Measurements from ENCODE around the gene SLIT3. TPM values are rescaled to one million over a fixed set of nuclear protein-coding genes. Genes with fewer than 3 reads are reported as not detected.
A peak's percentile ranks its signal among the peaks of the same experiment; 100 is the strongest.

SLIT3 gene
- total RNA-seq, 6 experiments from 2014 or later, result 0.31 to 1.2 (median 0.65) TPM

DNA sequence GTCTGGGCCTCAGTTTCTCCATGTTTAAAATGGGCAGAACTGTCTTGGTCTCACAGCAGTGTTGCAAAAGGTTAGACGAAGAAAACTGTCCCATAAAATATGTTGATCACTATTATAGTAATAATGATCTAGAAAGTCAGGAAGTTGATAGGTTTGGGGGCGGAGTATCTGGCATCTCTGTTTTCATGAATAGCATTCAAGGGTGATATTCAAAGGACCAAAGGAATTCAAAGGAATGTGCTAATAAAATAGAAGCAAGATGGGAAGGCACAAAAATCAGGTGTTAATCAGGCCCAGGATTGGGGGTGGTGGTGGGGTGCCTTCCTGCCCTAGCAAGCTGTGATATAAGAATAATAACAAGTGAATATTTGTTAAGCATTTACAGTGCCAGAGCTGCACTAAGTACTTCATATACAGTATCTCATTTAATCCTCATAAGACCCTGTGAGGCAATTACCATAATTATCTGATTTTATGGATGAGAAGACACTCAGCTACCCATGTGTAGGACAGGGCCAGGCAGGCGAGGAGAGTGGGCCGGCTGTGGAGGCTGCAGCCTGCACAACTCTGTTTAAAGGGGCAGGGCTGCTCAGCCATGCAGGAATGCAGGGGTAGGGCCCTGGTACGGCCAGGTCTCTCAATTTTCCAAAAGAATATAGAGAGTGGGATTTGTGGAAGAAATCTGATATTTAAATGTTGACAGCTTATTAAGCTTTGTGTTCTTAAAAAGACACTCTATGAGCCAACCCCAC, 579.8 kb downstream of the SLIT3 start:
- ATAC-seq (no peak), DNase-seq (no peak)
- no peak for TF ChIP-seq POLR2A (IDR thresholded peaks at IDR 0.05)
- TF ChIP-seq, protein P1, sequence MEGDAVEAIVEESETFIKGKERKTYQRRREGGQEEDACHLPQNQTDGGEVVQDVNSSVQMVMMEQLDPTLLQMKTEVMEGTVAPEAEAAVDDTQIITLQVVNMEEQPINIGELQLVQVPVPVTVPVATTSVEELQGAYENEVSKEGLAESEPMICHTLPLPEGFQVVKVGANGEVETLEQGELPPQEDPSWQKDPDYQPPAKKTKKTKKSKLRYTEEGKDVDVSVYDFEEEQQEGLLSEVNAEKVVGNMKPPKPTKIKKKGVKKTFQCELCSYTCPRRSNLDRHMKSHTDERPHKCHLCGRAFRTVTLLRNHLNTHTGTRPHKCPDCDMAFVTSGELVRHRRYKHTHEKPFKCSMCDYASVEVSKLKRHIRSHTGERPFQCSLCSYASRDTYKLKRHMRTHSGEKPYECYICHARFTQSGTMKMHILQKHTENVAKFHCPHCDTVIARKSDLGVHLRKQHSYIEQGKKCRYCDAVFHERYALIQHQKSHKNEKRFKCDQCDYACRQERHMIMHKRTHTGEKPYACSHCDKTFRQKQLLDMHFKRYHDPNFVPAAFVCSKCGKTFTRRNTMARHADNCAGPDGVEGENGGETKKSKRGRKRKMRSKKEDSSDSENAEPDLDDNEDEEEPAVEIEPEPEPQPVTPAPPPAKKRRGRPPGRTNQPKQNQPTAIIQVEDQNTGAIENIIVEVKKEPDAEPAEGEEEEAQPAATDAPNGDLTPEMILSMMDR (IDR thresholded peaks at IDR 0.05), result no peak
- Histone ChIP-seq H3K36me3 (no peaks in the 10 kb centered on the region), H3K4me1 (no peaks in the 10 kb centered on the region), H3K27ac (no peak overlapping the region), H3K27me3 (no peaks in the 10 kb centered on the region), H3K4me3 (no peak overlapping the region), H3K9me3 (no peaks in the 10 kb centered on the region)
- intact Hi-C loops (cut with DNase I), result no loop called here
- WGBS (ENCODE audit: insufficient coverage, low coverage, low lambda C conversion rate, missing lambda C conversion rate), result 86% methylated on average over 3 of the region's 5 CpGs

DNA sequence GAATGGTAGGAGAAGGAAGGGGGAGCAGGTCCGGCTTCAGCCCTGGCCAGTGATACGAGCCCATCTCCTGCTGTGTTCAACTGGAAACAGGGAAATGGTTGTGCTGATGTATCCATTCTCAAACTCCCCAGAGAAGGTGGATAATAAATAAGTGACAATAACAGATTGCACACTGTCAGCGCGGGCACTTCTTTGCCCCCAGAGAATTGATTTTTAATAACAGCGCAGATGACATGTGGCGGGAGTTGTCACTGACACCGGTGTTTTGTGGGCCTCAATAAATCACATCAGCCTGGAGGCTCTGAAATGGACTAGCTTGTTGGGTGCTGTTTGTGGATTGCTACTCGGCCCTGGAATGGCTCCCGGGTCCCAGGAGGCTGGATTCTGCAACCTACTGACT, 580.4 kb downstream of the SLIT3 start:
- TF ChIP-seq, protein P1 (IDR thresholded peaks at IDR 0.05), result no peak
- TF ChIP-seq POLR2A (IDR thresholded peaks at IDR 0.05), result no peak
- H3K9me3 ChIP-seq, result no peaks in the 10 kb centered on the region
- H3K4me1 ChIP-seq, result no peaks in the 10 kb centered on the region
- H3K27me3 ChIP-seq, result no peaks in the 10 kb centered on the region
- H3K4me3 ChIP-seq, result no peak overlapping the region
- intact Hi-C loops (cut with DNase I), result no loop called here
- no peak for ATAC-seq
- H3K27ac ChIP-seq, result no peak overlapping the region
- no peaks in the 10 kb centered on the region for H3K36me3 ChIP-seq
- no peak for DNase-seq
- WGBS (ENCODE audit: insufficient coverage, low coverage, low lambda C conversion rate, missing lambda C conversion rate), result 71% methylated on average over 2 of the region's 9 CpGs

DNA sequence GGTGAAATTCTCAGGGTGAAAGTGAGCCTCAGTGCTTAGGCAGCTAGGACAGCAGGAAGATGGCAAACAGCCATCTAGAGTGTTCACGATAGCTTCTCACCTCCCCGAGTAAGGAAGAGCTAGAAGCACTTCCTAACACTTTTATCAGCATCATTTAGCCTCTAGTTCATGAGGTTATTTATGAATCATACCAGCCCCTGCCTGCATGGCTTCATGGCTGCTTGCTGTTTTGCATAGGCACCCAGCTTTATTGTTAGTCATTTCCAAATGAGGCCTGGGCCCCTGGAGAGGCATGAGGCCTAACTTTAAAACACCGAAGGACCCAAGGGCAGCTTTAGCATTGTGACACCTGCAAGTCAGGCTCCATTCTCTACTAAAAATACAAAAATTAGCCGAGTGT, 586.9 kb downstream of the SLIT3 start:
- 66% methylated on average over 4 of the region's 4 CpGs for WGBS (ENCODE audit: insufficient coverage, low coverage, low lambda C conversion rate, missing lambda C conversion rate)
- ATAC-seq (no peak), DNase-seq (peak in 1 of 3 donors; percentile 15)
- H3K9me3 ChIP-seq, result no peaks in the 10 kb centered on the region
- intact Hi-C loops (cut with DNase I), result no loop called here
- H3K4me3 ChIP-seq, result no peak overlapping the region
- no peak for TF ChIP-seq POLR2A (IDR thresholded peaks at IDR 0.05)
- TF ChIP-seq, protein P1 (IDR thresholded peaks at IDR 0.05), result no peak
- no peaks in the 10 kb centered on the region for H3K36me3 ChIP-seq
- H3K27ac ChIP-seq, result no peak overlapping the region
- no peaks in the 10 kb centered on the region for H3K4me1 ChIP-seq
- H3K27me3 ChIP-seq, result no peaks in the 10 kb centered on the region

DNA sequence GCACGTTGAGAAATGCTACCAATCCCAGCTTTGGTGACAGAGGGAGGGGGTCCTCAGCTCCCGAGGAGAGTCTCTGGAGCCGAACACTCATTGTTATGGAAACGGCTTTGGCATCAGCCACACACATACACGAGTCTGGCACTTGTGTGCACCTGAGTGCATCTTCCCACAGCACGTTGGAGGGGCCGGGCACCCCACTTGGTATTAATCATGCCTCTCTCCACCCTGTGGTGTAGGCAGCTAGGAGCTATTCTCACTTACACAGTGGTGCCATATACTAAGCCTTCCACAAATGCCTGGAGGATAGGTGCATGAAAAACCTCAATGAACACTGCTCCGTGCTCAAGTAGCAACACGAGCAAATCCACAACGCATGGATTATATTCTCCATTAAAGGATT, 587.9 kb downstream of the SLIT3 start:
- Histone ChIP-seq H3K27ac (no peak overlapping the region), H3K36me3 (no peaks in the 10 kb centered on the region), H3K9me3 (no peaks in the 10 kb centered on the region), H3K4me3 (no peak overlapping the region), H3K27me3 (no peaks in the 10 kb centered on the region), H3K4me1 (no peaks in the 10 kb centered on the region)
- TF ChIP-seq POLR2A (IDR thresholded peaks at IDR 0.05), result no peak
- TF ChIP-seq, protein P1 (IDR thresholded peaks at IDR 0.05), result no peak
- intact Hi-C loops (cut with DNase I), result no loop called here
- WGBS (ENCODE audit: insufficient coverage, low coverage, low lambda C conversion rate, missing lambda C conversion rate), result 68% methylated on average over 4 of the region's 10 CpGs
- peak in 1 of 3 donors; percentile 40 for DNase-seq
- ATAC-seq, result no peak

All from right lobe of liver (tissue), 6 donors.